HL-60 (cell line): ENCODE data around the gene CNN3.
A peak's percentile ranks its signal among the peaks of the same experiment; 100 is the strongest.

Experiments used
- DNase-seq, 2 experiments: peaks; one replicate each; pipeline ENCODE4 v3.0.0-alpha.2; 2010 to 2020; ENCODE audit warnings: low read depth in 1 of 2, low spot score in 1 of 2
- H3K27ac ChIP-seq: fragments of 250-450 bp; sonication (Bioruptor Pico); replicated peaks from 2 replicates; pipeline ENCODE4 v1.5.1; 2020; ENCODE audit warnings: mild to moderate bottlenecking, moderate library complexity
- H3K27me3 ChIP-seq: fragments of 250-450 bp; sonication (Bioruptor Pico); 2 replicates; pipeline ENCODE4 v1.5.1; 2021; ENCODE audit warnings: mild to moderate bottlenecking, moderate library complexity; ENCODE audit not compliant: insufficient read depth, poor library complexity, severe bottlenecking
- H3K4me3 ChIP-seq: replicated peaks from 2 replicates; pipeline ENCODE4 v1.5.1; 2011; ENCODE audit warnings: mild to moderate bottlenecking, control low read depth, low read length; ENCODE audit not compliant: insufficient read depth
- CTCF ChIP-seq: IDR thresholded peaks from one replicate; pipeline ENCODE4 v1.5.1; 2011; ENCODE audit warnings: low read length, control low read depth, inconsistent platforms; ENCODE audit not compliant: insufficient read depth
- GABPA ChIP-seq: IDR thresholded peaks from 2 replicates; pipeline ENCODE4 v1.6.1; 2012; ENCODE audit warnings: low read depth
- POLR2AphosphoS5 ChIP-seq: IDR thresholded peaks from 2 replicates; pipeline ENCODE4 v1.6.1; 2012; ENCODE audit warnings: low read depth
- SPI1 ChIP-seq: IDR thresholded peaks from 2 replicates; pipeline ENCODE4 v1.6.1; 2012; ENCODE audit warnings: low read depth, mild to moderate bottlenecking, borderline replicate concordance
- TF ChIP-seq, protein P1 (sequence below): IDR thresholded peaks from 2 replicates; pipeline ENCODE4 v1.6.1; 2012; ENCODE audit warnings: low read depth; ENCODE audit not compliant: insufficient replicate concordance

The CNN3 gene

GRCh38 chr1:94855307-94855700 is 71.6 kb downstream of the CNN3 start:
- TF ChIP-seq, protein P1, sequence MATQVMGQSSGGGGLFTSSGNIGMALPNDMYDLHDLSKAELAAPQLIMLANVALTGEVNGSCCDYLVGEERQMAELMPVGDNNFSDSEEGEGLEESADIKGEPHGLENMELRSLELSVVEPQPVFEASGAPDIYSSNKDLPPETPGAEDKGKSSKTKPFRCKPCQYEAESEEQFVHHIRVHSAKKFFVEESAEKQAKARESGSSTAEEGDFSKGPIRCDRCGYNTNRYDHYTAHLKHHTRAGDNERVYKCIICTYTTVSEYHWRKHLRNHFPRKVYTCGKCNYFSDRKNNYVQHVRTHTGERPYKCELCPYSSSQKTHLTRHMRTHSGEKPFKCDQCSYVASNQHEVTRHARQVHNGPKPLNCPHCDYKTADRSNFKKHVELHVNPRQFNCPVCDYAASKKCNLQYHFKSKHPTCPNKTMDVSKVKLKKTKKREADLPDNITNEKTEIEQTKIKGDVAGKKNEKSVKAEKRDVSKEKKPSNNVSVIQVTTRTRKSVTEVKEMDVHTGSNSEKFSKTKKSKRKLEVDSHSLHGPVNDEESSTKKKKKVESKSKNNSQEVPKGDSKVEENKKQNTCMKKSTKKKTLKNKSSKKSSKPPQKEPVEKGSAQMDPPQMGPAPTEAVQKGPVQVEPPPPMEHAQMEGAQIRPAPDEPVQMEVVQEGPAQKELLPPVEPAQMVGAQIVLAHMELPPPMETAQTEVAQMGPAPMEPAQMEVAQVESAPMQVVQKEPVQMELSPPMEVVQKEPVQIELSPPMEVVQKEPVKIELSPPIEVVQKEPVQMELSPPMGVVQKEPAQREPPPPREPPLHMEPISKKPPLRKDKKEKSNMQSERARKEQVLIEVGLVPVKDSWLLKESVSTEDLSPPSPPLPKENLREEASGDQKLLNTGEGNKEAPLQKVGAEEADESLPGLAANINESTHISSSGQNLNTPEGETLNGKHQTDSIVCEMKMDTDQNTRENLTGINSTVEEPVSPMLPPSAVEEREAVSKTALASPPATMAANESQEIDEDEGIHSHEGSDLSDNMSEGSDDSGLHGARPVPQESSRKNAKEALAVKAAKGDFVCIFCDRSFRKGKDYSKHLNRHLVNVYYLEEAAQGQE, result no peak
- TF ChIP-seq SPI1 (no peak), CTCF (no peak), GABPA (no peak), POLR2AphosphoS5 (no peak)
- Histone ChIP-seq H3K4me3 (no peak overlapping the region), H3K27ac (no peak overlapping the region), H3K27me3 (peaks cover 8% of the 10 kb centered on the region)
- DNase-seq, result no peak

DNA sequence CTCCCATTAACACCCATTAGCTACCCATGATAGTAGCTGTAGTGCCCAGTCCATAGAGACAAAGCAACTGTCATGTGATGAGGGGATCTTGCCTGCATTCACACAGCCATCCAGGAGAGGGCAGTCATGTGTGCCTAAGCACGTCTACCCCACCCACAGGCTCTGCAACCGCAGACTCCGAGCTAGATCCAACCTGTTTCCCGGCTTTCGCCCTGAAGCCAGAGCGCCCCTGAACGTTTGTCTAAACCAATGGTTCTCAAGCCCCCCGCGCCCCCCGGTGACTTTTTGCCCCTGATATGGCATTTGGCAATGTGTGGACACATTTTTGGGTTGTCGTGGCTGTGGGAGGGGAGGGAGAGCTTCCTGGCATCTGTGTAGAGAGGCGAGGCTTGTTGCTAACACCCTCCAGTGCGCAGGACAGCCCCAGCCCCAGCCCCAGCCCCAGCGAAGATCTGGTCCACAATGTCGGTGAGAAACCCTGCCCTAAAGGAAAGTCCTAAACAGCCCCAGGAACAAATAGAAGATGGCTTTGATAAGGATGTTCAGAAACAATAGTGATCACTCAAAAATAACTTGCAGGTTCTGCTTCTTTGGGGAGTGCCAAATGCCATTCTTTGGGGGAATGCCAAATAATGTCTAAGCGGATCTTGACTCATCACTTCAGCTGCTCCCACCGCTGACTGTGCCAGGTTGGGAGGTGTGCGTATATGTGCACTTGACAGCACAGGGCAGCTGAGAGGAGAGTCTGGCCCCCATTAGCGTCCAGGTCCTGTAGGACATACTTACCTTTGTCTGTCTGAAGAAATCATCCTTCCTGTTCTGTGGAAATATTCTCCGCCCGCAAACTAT is 72.2 kb downstream of the CNN3 start:
- DNase-seq, result peak; percentile 50 to 83
- no peak overlapping the region for H3K27ac ChIP-seq
- TF ChIP-seq, protein P1, result no peak
- TF ChIP-seq SPI1 (no peak), CTCF (peak; percentile 93), GABPA (no peak)
- peak overlapping the region; percentile 43 for H3K4me3 ChIP-seq
- peaks cover 8% of the 10 kb centered on the region for H3K27me3 ChIP-seq

DNA sequence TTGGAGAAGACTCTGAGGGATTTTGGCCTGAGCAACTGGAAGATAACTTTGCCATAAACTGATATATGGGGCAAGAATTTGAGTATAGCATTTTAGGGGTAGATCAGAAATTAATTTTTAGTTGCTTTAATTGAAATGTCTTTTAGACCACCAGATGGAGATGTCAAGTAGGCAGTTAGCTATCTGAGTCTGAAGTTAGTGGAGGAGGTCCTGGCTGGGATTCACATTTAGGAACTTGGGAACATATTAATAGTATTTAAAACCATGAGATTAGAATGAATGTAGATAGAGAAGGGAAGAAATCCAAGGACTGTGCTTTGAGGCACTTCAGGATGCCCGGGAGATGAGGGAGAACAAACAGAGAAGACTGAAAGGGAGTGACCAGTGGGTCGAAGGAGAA is 74.1 kb downstream of the CNN3 start:
- H3K27ac ChIP-seq, result no peak overlapping the region
- no peak overlapping the region for H3K4me3 ChIP-seq
- H3K27me3 ChIP-seq, result peaks cover 8% of the 10 kb centered on the region
- DNase-seq, result no peak
- TF ChIP-seq, protein P1, result no peak
- TF ChIP-seq GABPA (no peak), CTCF (no peak), POLR2AphosphoS5 (no peak), SPI1 (no peak)
